SIG-M5 treated with dmso at 0.1 percent for 504 hours (cell line): ENCODE measurements around the gene HNRNPAB.

Experiments used
- DNase-seq: peaks from one replicate; lab custom pipeline; 2025; ENCODE audit not compliant: unreplicated experiment; lab: John Stamatoyannopoulos, UW

HNRNPAB gene

GRCh38 chr5:178204182-178204934 lies at the start of gene HNRNPAB:
Gene HNRNPAB (plus strand): TSS chr5:178204533. CDS start chr5:178204838, 305 bp downstream.
- DNase-seq, result peak; percentile 95

- no peak for DNase-seq
Measured at GRCh38 chr5:178155065-178155464, 49.3 kb upstream of the HNRNPAB start.

- DNase-seq, result no peak
Measured at GRCh38 chr5:178160176-178160575, 44.2 kb upstream of the HNRNPAB start.

- DNase-seq, result no peak
Measured at GRCh38 chr5:178162481-178162880, 41.9 kb upstream of the HNRNPAB start.

- DNase-seq, result peak; percentile 81
Measured at GRCh38 chr5:178163772-178164735, 40.3 kb upstream of the HNRNPAB start.

- DNase-seq, result no peak
Measured at GRCh38 chr5:178165581-178165980, 38.8 kb upstream of the HNRNPAB start.

- no peak for DNase-seq
Measured at GRCh38 chr5:178170455-178170854, 33.9 kb upstream of the HNRNPAB start.

GRCh38 chr5:178174456-178174855 lies 29.9 kb upstream of the HNRNPAB start:
- DNase-seq, result no peak

GRCh38 chr5:178176791-178177190 lies 27.5 kb upstream of the HNRNPAB start:
- DNase-seq, result no peak

GRCh38 chr5:178177569-178177968 lies 26.8 kb upstream of the HNRNPAB start:
- DNase-seq, result no peak

GRCh38 chr5:178180141-178180863 lies 24.0 kb upstream of the HNRNPAB start:
- DNase-seq, result no peak

GRCh38 chr5:178182158-178182876 lies 22.0 kb upstream of the HNRNPAB start:
- peak; percentile 91 for DNase-seq

- DNase-seq, result peak; percentile 27
Measured at GRCh38 chr5:178186427-178186826, 17.9 kb upstream of the HNRNPAB start.

GRCh38 chr5:178187014-178187413 lies 17.3 kb upstream of the HNRNPAB start, which contains the start of gene GMCL2:
Gene GMCL2 (minus strand): TSS chr5:178187371. CDS start chr5:178187299, 72 bp downstream.
- DNase-seq, result no peak

GRCh38 chr5:178189433-178189832 lies 14.9 kb upstream of the HNRNPAB start:
- no peak for DNase-seq

- DNase-seq, result no peak
Measured at GRCh38 chr5:178191661-178192060, 12.7 kb upstream of the HNRNPAB start.

GRCh38 chr5:178192244-178192643 lies 12.1 kb upstream of the HNRNPAB start:
- no peak for DNase-seq

GRCh38 chr5:178192787-178193186 lies 11.5 kb upstream of the HNRNPAB start:
- no peak for DNase-seq

- no peak for DNase-seq
Measured at GRCh38 chr5:178193251-178193809, 11.0 kb upstream of the HNRNPAB start.

GRCh38 chr5:178194026-178194425 lies 10.3 kb upstream of the HNRNPAB start:
- no peak for DNase-seq
